BJ (cell line): ENCODE measurements around the gene CFDP1. TPM values are rescaled to one million over a fixed set of nuclear protein-coding genes. Genes with fewer than 3 reads are reported as not detected.
"Not testable (repeated sequence)": the region's sequence is repeated elsewhere in the genome, so short reads cannot be mapped to it uniquely, and the experiment has no call there.

Experiments
- CTCF ChIA-PET: fragments of 350-600 bp; formaldehyde crosslinking; extraction: SDS; loops from one replicate; lab custom pipeline; 2021; ENCODE audit warnings: antibody characterized with exemption, inconsistent platforms; lab: Yijun Ruan, JAX
- POLR2A ChIA-PET: fragments of 300-600 bp; sonication (Branson Sonifier 250); formaldehyde crosslinking; extraction: SDS; loops from one replicate; lab custom pipeline; 2021; ENCODE audit warnings: antibody characterized with exemption; lab: Charles Lee
- DNase-seq: peaks from one replicate; pipeline ENCODE4 v3.0.0-alpha.2; 2011; ENCODE audit warnings: low read depth
- H3K27me3 ChIP-seq: 2 replicates; pipeline ENCODE4 v1.6.0; 2011; ENCODE audit warnings: low read length; ENCODE audit not compliant: control insufficient read depth, insufficient read depth
- H3K36me3 ChIP-seq: 2 replicates; pipeline ENCODE4 v1.5.1; 2011; ENCODE audit warnings: low read length; ENCODE audit not compliant: control insufficient read depth, insufficient read depth
- H3K4me3 ChIP-seq: 2 replicates; pipeline ENCODE4 v1.5.1; 2011; ENCODE audit warnings: low read depth, mild to moderate bottlenecking, control low read depth, low read length
- polyA plus RNA-seq: library from polyadenylated mRNA; depleted of rRNA; stranded (reverse); fragments of >200 nt; gene quantifications from 2 replicates; pipeline ENCODE4 v1.2.3, GENCODE V29; 2011
- TF ChIP-seq, protein P1 (sequence below): IDR thresholded peaks from 2 replicates; pipeline ENCODE4 v1.5.1; 2011; ENCODE audit warnings: low read depth, mild to moderate bottlenecking, control low read depth, inconsistent platforms, low read length, moderate library complexity; ENCODE audit not compliant: insufficient read depth

The CFDP1 gene
- polyA plus RNA-seq, 1 experiment = 10.9 TPM

- POLR2A ChIA-PET = no interaction called here
Measured at GRCh38 chr16:75280331-75280804, 152.9 kb downstream of the CFDP1 start.

DNA sequence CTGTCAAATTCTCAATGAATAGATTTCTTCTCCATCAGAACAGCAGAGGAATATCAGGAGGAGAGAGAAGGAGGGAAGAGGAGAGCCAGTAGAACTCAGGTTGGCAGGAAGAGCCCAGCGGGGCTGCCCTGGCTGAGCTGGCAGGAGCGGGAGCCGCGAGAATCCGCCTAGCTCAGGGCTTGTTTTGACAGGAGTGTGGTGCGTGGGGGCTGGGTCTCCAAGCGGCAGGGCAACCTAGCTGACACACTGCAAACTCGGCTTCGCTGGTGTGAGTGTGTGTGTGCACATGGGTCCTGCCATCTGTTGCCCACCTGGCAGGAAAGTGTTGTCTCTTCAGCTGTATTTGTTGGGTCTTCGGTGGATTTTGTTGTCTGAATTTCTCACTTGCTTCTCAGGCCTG, 154.0 kb downstream of the CFDP1 start:
- TF ChIP-seq, protein P1, sequence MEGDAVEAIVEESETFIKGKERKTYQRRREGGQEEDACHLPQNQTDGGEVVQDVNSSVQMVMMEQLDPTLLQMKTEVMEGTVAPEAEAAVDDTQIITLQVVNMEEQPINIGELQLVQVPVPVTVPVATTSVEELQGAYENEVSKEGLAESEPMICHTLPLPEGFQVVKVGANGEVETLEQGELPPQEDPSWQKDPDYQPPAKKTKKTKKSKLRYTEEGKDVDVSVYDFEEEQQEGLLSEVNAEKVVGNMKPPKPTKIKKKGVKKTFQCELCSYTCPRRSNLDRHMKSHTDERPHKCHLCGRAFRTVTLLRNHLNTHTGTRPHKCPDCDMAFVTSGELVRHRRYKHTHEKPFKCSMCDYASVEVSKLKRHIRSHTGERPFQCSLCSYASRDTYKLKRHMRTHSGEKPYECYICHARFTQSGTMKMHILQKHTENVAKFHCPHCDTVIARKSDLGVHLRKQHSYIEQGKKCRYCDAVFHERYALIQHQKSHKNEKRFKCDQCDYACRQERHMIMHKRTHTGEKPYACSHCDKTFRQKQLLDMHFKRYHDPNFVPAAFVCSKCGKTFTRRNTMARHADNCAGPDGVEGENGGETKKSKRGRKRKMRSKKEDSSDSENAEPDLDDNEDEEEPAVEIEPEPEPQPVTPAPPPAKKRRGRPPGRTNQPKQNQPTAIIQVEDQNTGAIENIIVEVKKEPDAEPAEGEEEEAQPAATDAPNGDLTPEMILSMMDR = no peak
- no peaks in the 10 kb centered on the region for H3K27me3 ChIP-seq
- CTCF ChIA-PET = interaction anchor here (0.6 to 0.9 kb wide), 3 partner anchors 14 to 45 kb away, joined by 3 to 13 read pairs (median 4); no protein-coding TSS in a partner anchor
- H3K36me3 ChIP-seq = no peaks in the 10 kb centered on the region; the same call in 1 of the 2 replicates
- POLR2A ChIA-PET = no interaction called here
- DNase-seq = no peak
- H3K4me3 ChIP-seq = no peak overlapping the region

More at GRCh38 chr16:75280331-75280804, 152.9 kb downstream of the CFDP1 start:
- H3K27me3 ChIP-seq = no peaks in the 10 kb centered on the region
- TF ChIP-seq, protein P1 = no peak
- DNase-seq = no peak
- CTCF ChIA-PET = interaction anchor here (0.8 kb wide), 1 partner anchor 122 kb away, joined by 3 read pairs; no protein-coding TSS in a partner anchor
- no peak overlapping the region for H3K4me3 ChIP-seq
- no peaks in the 10 kb centered on the region; the same call in 1 of the 2 replicates for H3K36me3 ChIP-seq

DNA sequence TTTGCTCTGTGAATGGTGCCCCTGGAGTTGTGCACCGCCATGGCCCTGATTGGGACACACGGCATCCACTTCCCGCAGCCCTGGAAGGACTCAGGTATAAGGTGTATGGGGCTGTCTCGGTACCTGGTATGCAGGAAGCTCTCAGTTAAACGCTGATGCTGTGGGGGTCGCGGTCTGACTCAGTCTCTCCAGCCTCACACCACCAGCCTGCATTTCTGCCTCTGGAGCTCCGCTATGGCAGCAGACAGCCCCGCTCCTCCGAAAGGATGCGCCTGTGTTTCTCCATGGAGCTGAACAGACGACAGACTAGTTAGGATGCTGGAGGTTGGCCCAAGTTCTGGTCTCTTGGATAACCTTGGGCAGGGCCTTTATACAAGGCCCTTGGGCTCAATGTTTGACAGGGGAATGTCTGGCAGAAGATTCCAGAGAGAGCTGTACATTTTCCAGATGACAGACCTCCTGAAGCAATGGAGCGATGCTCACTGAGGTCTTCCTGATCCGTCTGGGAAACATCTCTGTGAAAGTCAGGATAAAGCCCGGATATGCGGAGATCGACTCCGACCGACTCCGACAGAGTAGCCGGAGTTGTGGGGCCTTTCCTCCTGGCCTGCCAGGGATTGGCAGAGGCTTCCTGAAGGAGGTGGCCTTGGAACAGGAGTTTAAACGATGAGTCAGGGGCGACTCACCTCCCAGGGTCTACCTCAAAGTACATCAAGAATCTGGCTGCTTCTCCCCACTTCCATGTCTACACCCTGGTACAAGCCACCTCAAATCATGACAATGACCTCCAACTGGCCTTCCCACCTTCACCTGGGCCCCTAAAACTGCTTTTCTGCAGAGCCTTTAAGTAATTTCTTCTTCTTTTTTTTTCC, 160.0 kb downstream of the CFDP1 start:
- Histone ChIP-seq H3K4me3 (no peak overlapping the region), H3K36me3 (no peaks in the 10 kb centered on the region), H3K27me3 (no peaks in the 10 kb centered on the region)
- ChIA-PET CTCF (interaction anchor here (1.2 kb wide), 1 partner anchor 11 kb away, joined by 5 read pairs; no protein-coding TSS in a partner anchor), POLR2A (interaction anchor here (0.6 kb wide), 1 partner anchor 21 kb away, joined by 4 read pairs; no protein-coding TSS in a partner anchor)
- no peak for DNase-seq
- TF ChIP-seq, protein P1 = no peak

- POLR2A ChIA-PET, H3K27me3 ChIP-seq, H3K36me3 ChIP-seq, DNase-seq, H3K4me3 ChIP-seq: not testable (repeated sequence)
- CTCF ChIA-PET = interaction anchor here (1.2 kb wide), 1 partner anchor 11 kb away, joined by 5 read pairs; no protein-coding TSS in a partner anchor
Measured at GRCh38 chr16:75272629-75273028, 160.7 kb downstream of the CFDP1 start.

DNA sequence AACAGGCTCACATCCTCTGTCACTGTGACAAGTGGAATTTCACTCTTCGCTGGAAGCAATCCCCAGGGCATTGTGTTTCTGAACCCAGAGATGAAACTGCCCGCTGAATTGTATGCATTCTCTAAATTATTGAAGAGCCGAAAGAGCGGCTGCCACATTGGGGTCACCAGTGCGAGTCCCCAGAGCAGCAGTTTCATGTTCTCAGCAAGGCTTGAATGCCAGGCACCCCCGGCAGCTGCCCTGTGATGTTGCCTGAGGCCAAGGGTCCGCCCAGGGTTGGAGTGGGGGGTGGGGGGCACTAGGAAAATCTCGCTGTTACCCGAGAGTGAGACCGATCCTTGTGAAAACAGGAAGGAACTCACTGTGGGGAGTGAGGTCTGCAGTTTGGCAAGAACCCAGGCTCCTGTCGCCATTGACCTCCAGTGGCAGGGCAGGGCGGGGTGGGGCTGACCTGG, 161.2 kb downstream of the CFDP1 start:
- DNase-seq = no peak
- Histone ChIP-seq H3K36me3 (no peaks in the 10 kb centered on the region), H3K4me3 (no peak overlapping the region), H3K27me3 (no peaks in the 10 kb centered on the region)
- ChIA-PET POLR2A (no interaction called here), CTCF (no interaction called here)
- TF ChIP-seq, protein P1 = no peak
